Amygdala (tissue), 56 donors: ENCODE measurements around the gene PGAM1.
"Not testable (repeated sequence)": the region's sequence is repeated elsewhere in the genome, so short reads cannot be mapped to it uniquely, and the experiment has no call there.

Experiments used
- DNase-seq, 56 donors: peaks; one replicate each; lab custom pipeline; 2025; lab: John Stamatoyannopoulos, UW

PGAM1 gene

DNA sequence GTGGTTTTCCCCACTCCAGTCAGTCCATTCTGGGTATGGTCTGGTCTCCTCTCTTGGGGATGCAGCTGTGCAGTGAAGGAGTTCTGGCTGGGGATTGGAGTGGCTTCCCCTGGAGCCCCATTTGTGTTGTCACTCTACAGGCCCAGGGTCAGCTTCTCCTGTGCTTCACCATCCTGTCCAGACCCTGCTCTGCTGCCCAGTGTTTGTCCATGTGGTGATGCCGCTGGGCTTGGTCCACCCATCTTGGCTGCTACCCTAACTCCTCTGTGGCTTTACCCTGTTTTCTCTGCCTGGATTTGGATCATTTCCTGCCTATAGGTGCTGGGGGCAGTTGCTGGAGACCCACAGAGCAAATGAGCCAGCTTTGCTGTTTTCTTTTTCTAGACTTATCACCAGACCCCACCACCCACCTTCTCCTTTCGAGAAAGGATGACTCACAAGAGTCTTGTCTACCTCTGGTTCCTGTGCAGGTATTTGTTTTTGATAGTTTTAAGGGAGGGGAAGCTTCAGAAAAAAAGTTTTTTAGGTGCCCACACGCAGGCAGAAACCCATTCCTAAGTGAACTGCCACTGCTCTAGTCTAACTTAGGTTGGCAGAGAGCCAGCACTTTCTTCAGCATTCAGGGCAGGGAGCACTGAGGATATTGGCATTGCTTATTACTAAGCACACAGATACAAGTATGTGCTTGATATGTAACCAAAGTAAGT lies 28.5 kb downstream of the PGAM1 start:
- peak in 7 of 56 donors; percentile 5 to 26 (median 13) for DNase-seq

DNA sequence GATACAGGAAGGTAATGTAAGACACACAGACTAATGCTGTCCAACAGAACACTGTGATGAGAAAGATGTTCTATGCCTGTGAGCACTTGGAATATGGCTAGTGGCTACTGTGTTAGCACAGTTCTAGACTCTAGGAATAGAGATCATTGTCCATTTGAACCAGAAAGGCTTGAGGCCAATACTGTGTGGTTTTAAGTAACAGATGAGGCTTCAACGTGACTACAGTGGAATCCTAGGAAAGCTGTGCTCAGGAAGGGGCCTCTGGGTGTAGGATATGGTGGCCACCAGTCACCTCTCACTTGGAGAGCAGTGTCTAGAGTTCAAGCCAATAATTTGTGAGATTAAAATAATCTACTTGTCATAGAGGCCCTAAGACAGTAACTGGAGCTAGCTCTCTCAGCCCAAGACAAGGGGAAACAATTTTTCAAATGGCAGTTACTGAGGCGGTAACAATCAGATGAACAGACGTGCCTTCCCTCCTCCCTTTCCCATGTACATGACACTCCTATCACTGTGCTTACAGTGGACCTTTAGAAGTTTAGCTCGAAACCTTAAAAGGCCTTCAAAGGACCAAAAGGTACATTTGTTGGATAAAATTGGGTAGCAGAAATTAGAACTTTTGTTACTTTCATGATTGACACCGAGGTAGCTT lies 30.2 kb downstream of the PGAM1 start:
- no peak for DNase-seq

DNA sequence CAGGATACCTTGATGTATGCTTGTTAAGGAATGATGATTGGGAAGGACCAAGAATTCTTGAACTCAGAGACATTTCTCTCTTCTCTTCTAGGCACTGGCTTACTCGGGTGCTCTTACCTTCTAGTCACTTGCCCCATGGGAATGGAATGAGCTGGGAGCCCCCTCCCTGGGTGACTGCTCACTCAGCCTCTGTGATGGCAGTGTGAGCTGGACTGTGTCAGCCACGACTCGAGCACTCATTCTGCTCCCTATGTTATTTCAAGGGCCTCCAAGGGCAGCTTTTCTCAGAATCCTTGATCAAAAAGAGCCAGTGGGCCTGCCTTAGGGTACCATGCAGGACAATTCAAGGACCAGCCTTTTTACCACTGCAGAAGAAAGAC lies 30.7 kb downstream of the PGAM1 start:
- no peak for DNase-seq

DNA sequence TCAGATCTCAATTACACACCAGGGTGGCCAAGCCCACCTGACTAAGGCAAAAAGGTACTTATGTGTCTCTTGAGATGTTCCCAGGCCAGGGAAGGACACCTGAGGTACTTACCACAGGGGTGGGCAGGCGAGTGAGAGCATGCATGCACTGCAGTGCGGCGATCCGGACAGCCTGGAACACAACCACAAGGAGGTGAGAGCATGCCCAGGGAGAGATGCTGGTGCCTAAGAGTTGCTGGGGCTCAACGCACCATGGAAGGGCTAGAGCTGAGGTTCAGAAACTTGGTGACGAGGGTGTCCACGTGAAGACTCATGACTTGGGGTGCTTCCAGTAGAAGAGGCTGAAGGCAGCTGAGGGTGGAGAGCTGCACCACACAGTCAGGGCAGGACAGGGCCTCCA lies 33.1 kb downstream of the PGAM1 start:
- no peak for DNase-seq

- DNase-seq, result no peak
Observed at GRCh38 chr10:97459933-97460332, 33.9 kb downstream of the PGAM1 start.

- no peak for DNase-seq
Observed at GRCh38 chr10:97462309-97462708, 36.3 kb downstream of the PGAM1 start.

GRCh38 chr10:97463363-97464132 lies 37.6 kb downstream of the PGAM1 start:
- peak in 16 of 56 donors; percentile 3 to 47 (median 13) for DNase-seq

DNA sequence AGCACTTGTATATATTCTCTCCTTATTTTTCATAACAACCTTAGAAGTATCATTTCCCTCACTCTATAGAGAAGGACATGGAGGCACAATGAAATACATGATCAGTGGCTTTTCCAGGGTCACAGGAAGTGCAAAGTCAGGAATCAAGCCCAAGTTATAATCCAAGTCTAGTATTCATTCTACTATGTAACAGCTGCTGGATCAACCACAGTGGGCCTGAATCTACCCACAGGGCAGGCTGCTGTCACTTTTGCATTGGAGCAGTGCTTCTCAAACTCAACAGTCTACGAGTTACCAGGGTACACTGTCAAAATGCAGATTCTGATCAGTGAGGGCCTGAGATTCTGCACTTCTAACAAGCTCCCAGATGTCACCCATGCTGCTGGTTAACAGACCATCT lies 38.2 kb downstream of the PGAM1 start:
- no peak for DNase-seq

DNA sequence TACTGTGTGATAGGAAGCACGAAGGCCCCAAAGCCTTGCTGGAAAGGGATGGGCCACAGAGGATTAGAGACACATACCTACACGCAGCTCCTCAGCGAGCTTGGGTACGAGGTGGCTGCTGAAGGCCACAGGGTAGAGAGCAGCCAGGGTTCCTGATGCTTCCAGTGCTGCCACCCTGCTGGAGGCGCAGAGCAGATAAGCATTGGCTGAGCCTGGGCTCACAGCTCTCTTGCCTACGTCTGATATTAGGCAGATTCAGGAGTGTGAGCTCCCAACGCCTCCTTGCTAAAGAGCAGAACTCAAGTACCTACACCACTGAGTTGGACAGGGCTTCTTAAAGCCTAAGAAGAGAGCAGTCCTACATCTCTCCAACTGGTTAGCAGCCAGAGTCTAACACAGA lies 40.0 kb downstream of the PGAM1 start:
- DNase-seq, result no peak

GRCh38 chr10:97466755-97467154 lies 40.8 kb downstream of the PGAM1 start:
- DNase-seq, result no peak

DNA sequence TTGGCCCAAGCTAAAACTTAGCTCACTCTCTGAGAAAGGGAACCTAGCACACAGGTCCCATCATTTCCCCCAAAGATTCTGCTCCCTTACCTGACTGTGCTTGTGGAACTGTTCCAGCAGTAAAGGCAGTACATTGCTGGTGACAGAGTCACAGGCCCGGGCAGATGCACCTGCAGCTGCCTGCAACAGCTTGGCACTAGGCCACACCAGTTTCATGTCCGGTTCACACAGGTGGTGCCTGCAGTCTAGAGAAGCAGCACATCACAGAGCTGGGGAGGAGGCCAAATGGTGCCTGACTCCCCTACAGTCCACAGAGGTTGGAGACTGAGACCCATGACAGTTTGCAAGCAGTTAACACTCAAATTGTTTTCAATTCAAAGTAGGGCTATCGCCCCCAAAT lies 42.2 kb downstream of the PGAM1 start:
- no peak for DNase-seq

- DNase-seq, result not testable (repeated sequence)
Observed at GRCh38 chr10:97468781-97469180, 42.8 kb downstream of the PGAM1 start.

DNA sequence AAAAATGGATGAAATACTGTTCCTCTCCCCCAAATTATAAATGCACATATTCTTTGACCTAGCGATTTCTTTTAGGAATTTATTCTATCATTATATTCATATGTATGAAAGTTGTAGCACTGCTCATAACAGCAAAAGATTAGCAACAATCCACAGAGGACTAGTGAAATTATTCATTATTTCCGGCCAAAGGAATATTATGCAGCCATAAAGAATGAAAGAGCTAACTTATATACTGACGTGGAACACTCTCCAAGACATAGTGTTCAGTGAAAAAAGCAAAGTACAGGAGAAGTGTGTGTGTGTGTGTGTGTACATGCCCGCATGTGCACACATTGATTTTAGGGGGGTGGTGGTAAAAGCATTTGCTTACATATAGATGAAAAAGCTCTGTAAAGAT lies 48.9 kb downstream of the PGAM1 start:
- no peak for DNase-seq

DNA sequence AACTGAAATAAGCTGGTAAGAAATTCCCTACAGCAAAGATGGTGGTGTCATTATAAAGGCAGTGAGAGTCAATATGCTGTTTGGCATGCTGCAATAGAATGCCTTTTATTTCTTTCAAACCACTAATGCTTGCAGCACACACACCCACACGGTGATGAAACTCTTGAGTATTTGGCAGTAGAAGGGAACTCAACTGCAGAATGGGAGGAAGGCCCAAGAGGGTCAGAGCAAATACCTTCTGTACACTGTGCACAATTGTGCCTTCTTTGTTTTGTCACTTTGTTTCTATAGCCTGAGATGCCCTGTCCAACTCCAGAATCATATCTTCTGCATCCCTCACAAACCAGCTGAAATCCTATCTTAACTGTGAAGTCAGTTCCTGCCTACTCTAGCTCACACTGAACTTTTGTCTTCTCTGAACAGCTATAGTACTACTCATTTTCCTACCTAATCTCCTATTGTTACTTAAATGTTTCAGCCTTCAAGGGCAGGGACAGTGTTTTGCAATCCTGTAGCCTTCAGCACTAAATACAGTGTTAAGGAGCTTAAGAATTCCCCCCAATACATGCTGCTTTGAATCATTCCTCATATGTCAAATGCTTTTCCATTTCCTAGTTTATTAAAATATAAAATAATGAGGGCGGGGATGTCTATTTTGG lies 50.1 kb downstream of the PGAM1 start:
- DNase-seq, result no peak

DNA sequence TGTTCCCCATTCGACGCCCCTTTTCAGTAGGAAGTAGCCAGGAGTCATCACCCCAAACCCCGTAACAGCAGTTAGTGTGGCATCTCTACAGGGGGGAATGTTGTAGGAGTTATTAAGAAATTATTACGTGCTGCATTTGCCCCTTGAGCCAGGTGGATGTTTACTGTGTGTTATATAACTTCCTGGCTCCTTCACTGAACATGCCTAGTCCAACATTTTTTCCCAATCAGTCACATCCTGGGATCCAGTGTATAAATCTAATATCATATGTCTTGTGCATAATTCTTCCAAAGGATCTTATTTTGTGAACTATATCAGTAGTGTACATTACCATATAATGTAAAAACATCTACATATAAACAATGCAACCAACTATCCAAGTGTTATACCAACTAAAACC lies 53.4 kb downstream of the PGAM1 start:
- not testable (repeated sequence) for DNase-seq

GRCh38 chr10:97479939-97480338 lies 53.9 kb downstream of the PGAM1 start:
- no peak for DNase-seq

DNA sequence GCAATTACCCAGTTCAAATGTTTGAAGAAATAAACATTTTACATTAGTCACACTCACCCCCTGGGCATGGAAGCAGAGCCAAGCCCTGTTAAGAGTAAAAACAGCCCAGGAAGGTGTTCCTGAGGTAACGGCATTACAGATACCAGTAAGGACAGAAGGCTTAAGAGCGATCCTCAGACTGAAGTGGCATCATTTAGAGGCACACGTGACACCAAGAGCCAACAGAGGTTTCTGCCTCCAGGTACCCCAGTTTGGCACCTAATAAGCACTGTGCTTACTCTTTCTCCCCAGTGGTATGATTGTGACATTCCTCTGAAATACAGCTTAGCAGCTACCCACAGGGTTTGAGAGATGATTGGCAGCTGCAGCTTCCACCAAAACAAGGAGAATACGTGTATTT lies 55.1 kb downstream of the PGAM1 start:
- DNase-seq, result no peak

- DNase-seq, result no peak
Observed at GRCh38 chr10:97482381-97482780, 56.4 kb downstream of the PGAM1 start.
